ENCODE data around the gene ACACA.

The ACACA gene

DNA sequence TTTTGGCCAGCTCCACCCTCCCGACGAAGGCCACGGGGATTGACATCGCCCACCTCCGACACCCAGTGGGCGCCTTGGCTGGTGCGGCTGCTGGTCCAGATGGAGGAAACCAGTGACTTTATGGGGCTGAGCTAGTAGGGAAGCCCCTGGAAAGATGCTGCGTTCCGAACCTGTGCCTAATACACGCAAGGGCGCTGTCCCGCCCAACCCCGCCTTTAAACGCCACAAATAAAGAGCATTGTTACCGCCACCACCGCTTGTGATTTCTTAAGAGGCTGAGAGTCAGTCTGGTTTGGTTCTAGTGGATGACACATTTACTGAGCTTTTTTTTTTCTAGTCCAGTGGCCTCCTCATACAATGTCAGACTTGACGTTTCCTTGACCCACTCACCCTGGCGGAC, 350.0 kb downstream of the ACACA start:
- no peaks in the 10 kb centered on the region for H3K27me3 ChIP-seq (ENCODE audit: control insufficient read depth, insufficient read depth, low read length)
- no peaks in the 10 kb centered on the region for H3K9me3 ChIP-seq (ENCODE audit: control insufficient read depth, insufficient read depth, low read length)
- H3K27ac ChIP-seq (ENCODE audit: low read depth, low read length): no peak overlapping the region
- peaks cover 6% of the 10 kb centered on the region; the same call in 1 of the 2 replicates for H3K4me1 ChIP-seq (ENCODE audit: control insufficient read depth, insufficient read depth, low read length)
- no peak overlapping the region for H3K4me3 ChIP-seq (ENCODE audit: low read depth, low read length)
- peaks cover 20% of the 10 kb centered on the region for H3K36me3 ChIP-seq (ENCODE audit: control insufficient read depth, insufficient read depth, low read length)
- H3K9ac ChIP-seq (ENCODE audit: low read depth, low read length): no peak overlapping the region

DNA sequence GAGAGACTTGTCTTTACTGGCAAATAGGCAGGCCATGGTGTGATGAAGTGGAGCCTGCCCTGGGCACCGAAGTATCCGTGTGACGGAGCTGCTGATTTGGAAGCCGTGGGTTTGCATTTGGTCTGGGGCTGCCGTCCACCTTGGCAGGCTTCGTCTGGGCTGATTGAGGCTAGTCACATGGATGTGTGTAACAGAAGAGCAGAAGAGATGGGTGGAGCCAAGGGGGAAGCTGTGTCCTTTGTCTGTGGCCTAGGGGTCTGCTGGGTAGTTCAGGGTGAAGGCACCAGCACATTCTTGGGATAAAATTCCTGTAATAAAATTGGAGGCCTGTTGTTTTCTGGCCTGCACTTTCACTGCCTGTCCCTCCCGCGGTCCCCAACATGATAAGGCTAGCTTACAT, 351.7 kb downstream of the ACACA start:
- no peaks in the 10 kb centered on the region for H3K27me3 ChIP-seq (ENCODE audit: control insufficient read depth, insufficient read depth, low read length)
- H3K4me3 ChIP-seq (ENCODE audit: low read depth, low read length): no peak overlapping the region
- H3K36me3 ChIP-seq (ENCODE audit: control insufficient read depth, insufficient read depth, low read length): peaks cover 20% of the 10 kb centered on the region
- H3K4me1 ChIP-seq (ENCODE audit: control insufficient read depth, insufficient read depth, low read length): 0 out of 2 replicates have a peak, but pooled peaks cover 3% of the 10 kb centered on the region
- H3K9ac ChIP-seq (ENCODE audit: low read depth, low read length): no peak overlapping the region
- H3K9me3 ChIP-seq (ENCODE audit: control insufficient read depth, insufficient read depth, low read length): no peaks in the 10 kb centered on the region
- no peak overlapping the region for H3K27ac ChIP-seq (ENCODE audit: low read depth, low read length)

DNA sequence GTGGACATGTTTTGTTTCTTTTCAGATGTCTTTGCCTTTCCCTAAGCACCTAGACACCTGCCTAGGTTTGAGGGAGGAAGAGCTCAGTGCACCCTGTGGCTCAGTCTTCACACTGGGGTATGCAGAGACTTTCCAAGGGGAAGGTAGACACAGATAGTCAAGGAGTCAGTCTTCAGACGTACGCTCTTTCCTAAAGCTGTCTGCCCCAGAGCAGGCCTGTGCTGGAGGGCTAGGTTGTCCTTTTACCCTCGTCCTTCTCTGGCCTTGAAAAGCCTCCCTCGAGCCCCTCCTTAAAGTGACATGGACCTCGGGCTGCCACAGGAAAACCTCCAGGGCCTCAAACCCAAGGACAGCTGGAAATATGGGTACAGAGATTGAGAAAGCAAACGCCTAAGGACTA, 354.2 kb downstream of the ACACA start:
- Histone ChIP-seq H3K36me3 (ENCODE audit: control insufficient read depth, insufficient read depth, low read length) (peaks cover 25% of the 10 kb centered on the region), H3K9ac (ENCODE audit: low read depth, low read length) (no peak overlapping the region), H3K4me3 (ENCODE audit: low read depth, low read length) (no peak overlapping the region), H3K27me3 (ENCODE audit: control insufficient read depth, insufficient read depth, low read length) (no peaks in the 10 kb centered on the region), H3K4me1 (ENCODE audit: control insufficient read depth, insufficient read depth, low read length) (peaks cover 4% of the 10 kb centered on the region), H3K9me3 (ENCODE audit: control insufficient read depth, insufficient read depth, low read length) (no peaks in the 10 kb centered on the region), H3K27ac (ENCODE audit: low read depth, low read length) (no peak overlapping the region)

DNA sequence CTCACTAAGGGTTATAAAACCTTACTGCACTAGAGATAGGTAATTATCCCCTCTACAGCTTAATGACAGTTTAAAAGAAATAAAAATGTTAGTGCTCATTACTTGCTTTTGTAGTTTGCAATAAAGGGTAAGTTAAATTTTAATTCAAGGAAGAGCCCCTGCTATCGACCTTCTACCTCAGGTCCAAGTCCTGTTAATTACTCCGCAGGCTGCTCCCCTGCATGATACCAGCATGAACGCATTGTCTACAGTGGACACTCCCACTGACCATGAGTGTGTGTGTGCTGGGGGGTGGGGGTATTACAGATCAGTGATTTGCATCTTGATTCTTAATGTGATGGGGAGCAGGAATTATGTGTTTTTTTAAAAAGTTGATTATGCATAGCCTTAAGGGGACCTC, 354.8 kb downstream of the ACACA start:
- H3K9ac ChIP-seq (ENCODE audit: low read depth, low read length): no peak overlapping the region
- H3K27ac ChIP-seq (ENCODE audit: low read depth, low read length): no peak overlapping the region
- no peaks in the 10 kb centered on the region for H3K27me3 ChIP-seq (ENCODE audit: control insufficient read depth, insufficient read depth, low read length)
- H3K4me3 ChIP-seq (ENCODE audit: low read depth, low read length): no peak overlapping the region
- H3K9me3 ChIP-seq (ENCODE audit: control insufficient read depth, insufficient read depth, low read length): no peaks in the 10 kb centered on the region
- peaks cover 10% of the 10 kb centered on the region for H3K4me1 ChIP-seq (ENCODE audit: control insufficient read depth, insufficient read depth, low read length)
- H3K36me3 ChIP-seq (ENCODE audit: control insufficient read depth, insufficient read depth, low read length): peaks cover 22% of the 10 kb centered on the region

- Histone ChIP-seq H3K4me1 (ENCODE audit: control insufficient read depth, insufficient read depth, low read length) (peaks cover 14% of the 10 kb centered on the region), H3K9me3 (ENCODE audit: control insufficient read depth, insufficient read depth, low read length) (no peaks in the 10 kb centered on the region), H3K4me3 (ENCODE audit: low read depth, low read length) (no peak overlapping the region), H3K27me3 (ENCODE audit: control insufficient read depth, insufficient read depth, low read length) (no peaks in the 10 kb centered on the region), H3K9ac (ENCODE audit: low read depth, low read length) (no peak overlapping the region), H3K36me3 (ENCODE audit: control insufficient read depth, insufficient read depth, low read length) (peaks cover 18% of the 10 kb centered on the region), H3K27ac (ENCODE audit: low read depth, low read length) (no peak overlapping the region)
Measured at GRCh38 chr17:37051381-37051780, 355.3 kb downstream of the ACACA start.

- Histone ChIP-seq H3K4me3 (ENCODE audit: low read depth, low read length) (no peak overlapping the region), H3K9me3 (ENCODE audit: control insufficient read depth, insufficient read depth, low read length) (no peaks in the 10 kb centered on the region), H3K4me1 (ENCODE audit: control insufficient read depth, insufficient read depth, low read length) (peaks cover 18% of the 10 kb centered on the region), H3K27ac (ENCODE audit: low read depth, low read length) (peak overlapping the region; percentile 3), H3K9ac (ENCODE audit: low read depth, low read length) (no peak overlapping the region), H3K27me3 (ENCODE audit: control insufficient read depth, insufficient read depth, low read length) (no peaks in the 10 kb centered on the region), H3K36me3 (ENCODE audit: control insufficient read depth, insufficient read depth, low read length) (peaks cover 14% of the 10 kb centered on the region; the same call in 1 of the 2 replicates)
Measured at GRCh38 chr17:37050920-37051319, 355.7 kb downstream of the ACACA start.

GRCh38 chr17:37048811-37049210, 357.8 kb downstream of the ACACA start:
- Histone ChIP-seq H3K9ac (ENCODE audit: low read depth, low read length) (no peak overlapping the region), H3K36me3 (ENCODE audit: control insufficient read depth, insufficient read depth, low read length) (0 out of 2 replicates have a peak, but pooled peaks cover 7% of the 10 kb centered on the region), H3K9me3 (ENCODE audit: control insufficient read depth, insufficient read depth, low read length) (no peaks in the 10 kb centered on the region), H3K4me3 (ENCODE audit: low read depth, low read length) (no peak overlapping the region), H3K27me3 (ENCODE audit: control insufficient read depth, insufficient read depth, low read length) (no peaks in the 10 kb centered on the region), H3K27ac (ENCODE audit: low read depth, low read length) (no peak overlapping the region), H3K4me1 (ENCODE audit: control insufficient read depth, insufficient read depth, low read length) (peaks cover 40% of the 10 kb centered on the region)

DNA sequence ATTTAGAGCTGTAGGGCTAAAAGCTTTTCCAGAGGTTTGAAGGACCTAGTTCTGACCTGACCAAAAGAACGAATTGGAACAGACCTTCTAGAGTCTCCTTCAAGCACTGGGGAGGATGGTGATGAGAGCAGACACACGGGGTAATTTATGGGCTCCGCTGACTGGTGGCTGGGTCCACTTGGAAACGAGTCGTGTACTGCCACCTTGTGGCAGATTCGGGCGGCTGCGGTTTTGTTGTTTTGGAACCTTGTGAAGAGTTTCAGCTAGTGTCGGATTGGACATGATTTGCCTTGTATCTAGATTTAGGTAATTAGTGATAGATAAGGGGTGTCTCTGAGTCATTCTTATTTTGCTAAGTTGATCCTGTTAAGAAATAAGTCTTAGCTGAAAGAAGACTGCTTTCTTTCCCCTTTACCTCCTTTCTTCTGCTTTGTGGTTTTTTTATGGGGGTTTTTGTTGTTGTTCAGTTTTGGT, 359.0 kb downstream of the ACACA start:
- Histone ChIP-seq H3K27me3 (ENCODE audit: control insufficient read depth, insufficient read depth, low read length) (no peaks in the 10 kb centered on the region), H3K9me3 (ENCODE audit: control insufficient read depth, insufficient read depth, low read length) (no peaks in the 10 kb centered on the region), H3K9ac (ENCODE audit: low read depth, low read length) (no peak overlapping the region), H3K36me3 (ENCODE audit: control insufficient read depth, insufficient read depth, low read length) (0 out of 2 replicates have a peak, but pooled peaks cover 7% of the 10 kb centered on the region), H3K27ac (ENCODE audit: low read depth, low read length) (no peak overlapping the region), H3K4me1 (ENCODE audit: control insufficient read depth, insufficient read depth, low read length) (peaks cover 49% of the 10 kb centered on the region), H3K4me3 (ENCODE audit: low read depth, low read length) (no peak overlapping the region)

GRCh38 chr17:37045351-37045922, 361.2 kb downstream of the ACACA start:
- H3K4me3 ChIP-seq (ENCODE audit: low read depth, low read length): no peak overlapping the region
- peaks cover 47% of the 10 kb centered on the region for H3K4me1 ChIP-seq (ENCODE audit: control insufficient read depth, insufficient read depth, low read length)
- no peaks in the 10 kb centered on the region for H3K27me3 ChIP-seq (ENCODE audit: control insufficient read depth, insufficient read depth, low read length)
- H3K9ac ChIP-seq (ENCODE audit: low read depth, low read length): no peak overlapping the region; the same call in 1 of the 2 replicates
- H3K9me3 ChIP-seq (ENCODE audit: control insufficient read depth, insufficient read depth, low read length): no peaks in the 10 kb centered on the region
- H3K27ac ChIP-seq (ENCODE audit: low read depth, low read length): peak overlapping the region; percentile 37
- 0 out of 2 replicates have a peak, but pooled peaks cover 5% of the 10 kb centered on the region for H3K36me3 ChIP-seq (ENCODE audit: control insufficient read depth, insufficient read depth, low read length)

DNA sequence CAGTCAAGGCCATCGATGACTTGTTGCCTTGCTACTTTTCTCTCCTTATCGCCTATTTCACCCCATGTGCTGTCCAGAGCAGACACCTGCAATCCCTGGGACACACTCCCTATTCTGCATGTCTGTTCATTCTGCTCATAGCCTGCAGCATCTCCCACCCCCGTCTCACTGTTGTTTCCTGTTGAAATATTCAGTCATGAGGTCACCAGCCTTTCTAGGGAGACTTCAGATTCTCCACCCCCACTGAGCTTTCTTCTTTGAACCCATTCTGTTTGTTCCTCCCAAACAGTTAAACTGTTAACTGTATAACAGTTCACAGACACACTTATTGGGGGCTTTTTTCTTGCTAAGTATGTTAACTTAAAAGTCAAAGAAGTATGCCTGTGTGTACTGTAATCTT, 363.4 kb downstream of the ACACA start:
- H3K9ac ChIP-seq (ENCODE audit: low read depth, low read length): no peak overlapping the region
- no peaks in the 10 kb centered on the region for H3K27me3 ChIP-seq (ENCODE audit: control insufficient read depth, insufficient read depth, low read length)
- no peaks in the 10 kb centered on the region for H3K9me3 ChIP-seq (ENCODE audit: control insufficient read depth, insufficient read depth, low read length)
- no peak overlapping the region for H3K4me3 ChIP-seq (ENCODE audit: low read depth, low read length)
- peaks cover 46% of the 10 kb centered on the region for H3K4me1 ChIP-seq (ENCODE audit: control insufficient read depth, insufficient read depth, low read length)
- H3K27ac ChIP-seq (ENCODE audit: low read depth, low read length): peak overlapping the region; percentile 63
- H3K36me3 ChIP-seq (ENCODE audit: control insufficient read depth, insufficient read depth, low read length): no peaks in the 10 kb centered on the region

DNA sequence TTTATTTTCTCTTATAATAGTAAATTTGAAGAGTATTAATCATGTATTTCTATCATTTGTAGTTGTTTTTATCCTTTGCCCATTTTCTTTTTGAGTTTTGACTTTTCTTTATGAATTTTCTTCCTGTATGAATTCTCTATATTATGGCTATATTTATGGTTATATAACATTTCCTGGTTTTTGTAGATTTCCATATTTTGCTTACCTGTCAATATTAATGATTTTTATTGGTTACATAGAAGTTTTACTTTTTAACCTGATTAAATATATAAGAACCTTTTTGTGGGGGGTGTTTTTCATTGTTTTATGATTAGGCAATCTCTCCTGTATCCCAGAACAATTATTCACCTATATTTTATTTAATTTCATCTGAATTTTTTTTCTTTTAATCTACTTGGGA, 364.7 kb downstream of the ACACA start:
- Histone ChIP-seq H3K4me3 (ENCODE audit: low read depth, low read length) (no peak overlapping the region), H3K36me3 (ENCODE audit: control insufficient read depth, insufficient read depth, low read length) (no peaks in the 10 kb centered on the region), H3K9me3 (ENCODE audit: control insufficient read depth, insufficient read depth, low read length) (no peaks in the 10 kb centered on the region)

More for the DNA sequence above, 364.7 kb downstream of the ACACA start:
- H3K4me1 ChIP-seq (ENCODE audit: control insufficient read depth, insufficient read depth, low read length): peaks cover 40% of the 10 kb centered on the region
- no peaks in the 10 kb centered on the region for H3K27me3 ChIP-seq (ENCODE audit: control insufficient read depth, insufficient read depth, low read length)
- H3K9ac ChIP-seq (ENCODE audit: low read depth, low read length): no peak overlapping the region
- H3K27ac ChIP-seq (ENCODE audit: low read depth, low read length): no peak overlapping the region

All from HUES48 (cell line).